Measurements from ENCODE around the gene FOXJ3.

The FOXJ3 gene

GRCh38 chr1:42334240-42335049 is 590 bp downstream of the FOXJ3 start:
- DNase-seq (ENCODE audit: low spot score), result peak; percentile 65

GRCh38 chr1:42333662-42334239 is 1.3 kb downstream of the FOXJ3 start:
- DNase-seq (ENCODE audit: low spot score), result no peak

GRCh38 chr1:42332877-42333276 is 2.2 kb downstream of the FOXJ3 start:
- no peak for DNase-seq (ENCODE audit: low spot score)

GRCh38 chr1:42330215-42330614 is 4.8 kb downstream of the FOXJ3 start:
- no peak for DNase-seq (ENCODE audit: low spot score)

GRCh38 chr1:42328916-42329496 is 6.0 kb downstream of the FOXJ3 start:
- DNase-seq (ENCODE audit: low spot score), result no peak

GRCh38 chr1:42328047-42328625 is 6.9 kb downstream of the FOXJ3 start:
- no peak for DNase-seq (ENCODE audit: low spot score)

- DNase-seq (ENCODE audit: low spot score), result no peak
Measured at GRCh38 chr1:42325014-42325402, 10.0 kb downstream of the FOXJ3 start.

- DNase-seq (ENCODE audit: low spot score), result no peak
Measured at GRCh38 chr1:42324398-42325013, 10.5 kb downstream of the FOXJ3 start.

- DNase-seq (ENCODE audit: low spot score), result no peak
Measured at GRCh38 chr1:42323551-42323950, 11.5 kb downstream of the FOXJ3 start.

GRCh38 chr1:42322577-42322976 is 12.5 kb downstream of the FOXJ3 start:
- no peak for DNase-seq (ENCODE audit: low spot score)

- no peak for DNase-seq (ENCODE audit: low spot score)
Measured at GRCh38 chr1:42321731-42322130, 13.3 kb downstream of the FOXJ3 start.

- DNase-seq (ENCODE audit: low spot score), result no peak
Measured at GRCh38 chr1:42320708-42321107, 14.3 kb downstream of the FOXJ3 start.

GRCh38 chr1:42319871-42320484 is 15.1 kb downstream of the FOXJ3 start:
- DNase-seq (ENCODE audit: low spot score), result no peak

- peak; percentile 16 for DNase-seq (ENCODE audit: low spot score)
Measured at GRCh38 chr1:42319128-42319851, 15.7 kb downstream of the FOXJ3 start.

- no peak for DNase-seq (ENCODE audit: low spot score)
Measured at GRCh38 chr1:42318601-42319000, 16.4 kb downstream of the FOXJ3 start.

- DNase-seq (ENCODE audit: low spot score), result no peak
Measured at GRCh38 chr1:42317308-42317707, 17.7 kb downstream of the FOXJ3 start.

- DNase-seq (ENCODE audit: low spot score), result no peak
Measured at GRCh38 chr1:42316292-42316691, 18.7 kb downstream of the FOXJ3 start.

- DNase-seq (ENCODE audit: low spot score), result no peak
Measured at GRCh38 chr1:42315500-42315899, 19.5 kb downstream of the FOXJ3 start.

- DNase-seq (ENCODE audit: low spot score), result no peak
Measured at GRCh38 chr1:42313970-42314369, 21.1 kb downstream of the FOXJ3 start.

GRCh38 chr1:42312576-42313212 is 22.3 kb downstream of the FOXJ3 start:
- DNase-seq (ENCODE audit: low spot score), result no peak

GRCh38 chr1:42311897-42312296 is 23.1 kb downstream of the FOXJ3 start:
- no peak for DNase-seq (ENCODE audit: low spot score)

Measured in putamen (tissue), 1 donor.